ENCODE data around the gene DNAJC2.
"Not testable (repeated sequence)": the region's sequence is repeated elsewhere in the genome, so short reads cannot be mapped to it uniquely, and the experiment has no call there.

DNA sequence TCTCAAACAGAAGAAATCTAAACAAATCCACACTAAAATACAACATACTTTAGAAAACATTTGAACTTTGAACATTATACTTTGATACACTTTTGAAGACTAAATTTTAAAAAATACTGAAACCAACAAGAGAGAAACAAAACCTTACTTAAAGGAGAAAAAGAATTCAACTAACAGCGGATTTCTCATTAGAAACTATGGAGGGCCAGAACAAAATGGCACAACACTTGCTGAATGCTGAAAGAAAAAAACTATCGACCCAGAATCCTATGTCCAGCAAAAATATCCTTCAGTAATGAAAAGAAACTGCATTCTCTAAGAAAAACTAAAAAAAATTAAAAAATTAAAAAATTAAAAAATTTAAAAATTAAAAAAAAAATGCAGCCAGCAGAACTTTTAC is 80.5 kb downstream of the DNAJC2 start:
- not testable (repeated sequence) for TF ChIP-seq CTCF (IDR thresholded peaks at IDR 0.05; ENCODE audit: low read length); EZH2 (IDR thresholded peaks at IDR 0.05; ENCODE audit: borderline replicate concordance, low read length)
